GM18861 (cell line): ENCODE data around the gene TEX261.
"Not testable (repeated sequence)": the region's sequence is repeated elsewhere in the genome, so short reads cannot be mapped to it uniquely, and the experiment has no call there.

Experiments
- ATAC-seq: cut with Tn5 transposase; IDR thresholded peaks from one replicate; pipeline ENCODE4 v1.9.1; 2021; ENCODE audit not compliant: unreplicated experiment

TEX261 gene

GRCh38 chr2:70994699-70995425 lies at the start of gene TEX261:
TSS of gene TEX261 (minus strand) at chr2:70994873. CDS start at chr2:70994757, 116 bp downstream.
- peak; percentile 89 for ATAC-seq

DNA sequence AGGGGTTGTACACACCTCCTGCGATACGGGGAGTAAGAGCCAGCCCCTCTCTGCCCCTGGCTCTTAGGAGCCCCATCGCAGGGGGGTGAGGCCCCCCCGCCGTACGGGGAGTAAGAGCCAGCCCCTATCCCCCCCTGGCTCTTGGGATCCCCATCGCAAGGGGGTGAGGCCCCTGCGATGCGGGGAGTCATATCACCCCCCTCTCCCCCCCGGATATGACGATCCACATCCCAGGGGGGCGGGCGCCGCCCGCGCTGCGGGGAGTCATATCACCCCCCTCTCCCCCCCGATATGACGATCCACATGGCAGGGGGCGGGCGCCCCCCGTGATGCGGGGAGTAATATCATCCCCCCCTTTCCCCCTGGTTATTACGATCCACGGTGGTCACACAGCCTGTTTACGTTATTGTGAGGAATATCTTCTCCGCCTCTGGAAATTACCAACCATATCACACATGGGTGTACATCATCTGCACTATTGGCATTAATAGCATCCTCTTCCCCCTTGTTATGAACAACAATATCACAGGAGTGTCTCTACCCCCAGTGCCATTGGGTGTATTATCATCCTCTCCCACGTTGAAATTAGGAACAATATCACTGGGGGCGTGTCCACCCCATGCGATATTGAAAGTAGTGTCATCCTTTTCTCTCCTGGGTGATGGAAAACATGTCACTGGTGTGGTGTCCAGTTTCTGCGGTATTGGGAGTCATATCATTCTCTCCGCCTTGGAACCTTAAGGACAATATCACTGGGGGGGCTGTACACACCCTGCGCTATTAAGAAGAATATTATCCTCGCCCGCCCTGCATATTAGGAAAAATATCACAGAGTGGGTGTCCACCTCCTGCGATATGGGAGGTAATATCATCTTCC lies 49.1 kb upstream of the TEX261 start:
- ATAC-seq = no peak

GRCh38 chr2:71042287-71042686 lies 47.6 kb upstream of the TEX261 start:
- no peak for ATAC-seq

GRCh38 chr2:71036296-71036695 lies 41.6 kb upstream of the TEX261 start:
- not testable (repeated sequence) for ATAC-seq

DNA sequence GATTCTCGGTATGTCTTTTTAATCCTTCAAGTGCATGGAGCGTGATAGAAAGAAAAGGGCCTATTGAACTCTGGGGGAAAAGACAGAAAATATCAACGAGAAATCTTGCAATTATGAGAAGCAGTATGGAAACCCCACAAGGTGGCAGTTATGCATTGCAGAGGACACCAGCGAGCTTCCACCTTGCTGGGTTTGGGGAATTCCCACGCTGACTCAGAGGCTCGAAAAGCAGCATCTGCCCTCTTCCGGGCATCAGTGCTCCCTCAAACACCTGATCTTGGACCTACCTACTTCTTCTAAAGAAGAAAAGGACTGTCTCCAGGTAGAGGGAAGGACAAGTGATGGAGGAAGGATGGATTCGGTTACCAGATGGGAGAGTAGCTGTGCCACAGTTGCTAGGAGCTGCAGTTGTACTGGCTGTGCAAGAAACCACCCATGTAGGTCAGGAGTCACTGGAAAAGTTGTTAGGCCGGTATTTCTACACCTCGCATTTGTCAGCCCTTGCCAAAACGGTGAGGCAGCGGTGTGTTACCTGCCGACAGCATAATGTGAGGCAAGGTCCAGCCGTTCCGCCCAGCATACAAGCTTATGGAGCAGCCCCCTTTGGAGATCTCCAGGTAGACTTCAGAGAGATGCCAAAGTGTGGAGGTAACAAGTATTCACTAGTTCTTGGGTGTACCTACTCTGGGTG lies 29.0 kb upstream of the TEX261 start:
- ATAC-seq = not testable (repeated sequence)

DNA sequence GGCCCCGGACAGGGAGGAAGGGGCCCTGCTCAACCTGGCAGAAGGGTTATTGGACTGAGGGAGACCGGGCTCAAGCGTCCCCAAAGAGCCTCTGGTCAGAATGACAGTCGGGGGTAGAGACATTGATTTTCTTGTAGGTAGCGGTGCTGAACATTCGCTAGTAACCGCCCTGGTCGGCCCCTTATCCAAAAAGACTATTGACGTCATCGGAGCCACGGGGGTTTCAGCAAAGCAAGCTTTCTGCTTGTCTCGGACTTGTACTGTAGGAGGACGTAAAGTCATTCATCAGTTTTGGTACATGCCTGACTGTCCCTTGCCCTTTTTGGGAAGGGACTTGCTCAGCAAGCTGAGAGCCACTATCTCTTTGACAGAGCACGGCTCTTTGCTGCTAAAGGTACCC lies 26.7 kb upstream of the TEX261 start:
- ATAC-seq = not testable (repeated sequence)

DNA sequence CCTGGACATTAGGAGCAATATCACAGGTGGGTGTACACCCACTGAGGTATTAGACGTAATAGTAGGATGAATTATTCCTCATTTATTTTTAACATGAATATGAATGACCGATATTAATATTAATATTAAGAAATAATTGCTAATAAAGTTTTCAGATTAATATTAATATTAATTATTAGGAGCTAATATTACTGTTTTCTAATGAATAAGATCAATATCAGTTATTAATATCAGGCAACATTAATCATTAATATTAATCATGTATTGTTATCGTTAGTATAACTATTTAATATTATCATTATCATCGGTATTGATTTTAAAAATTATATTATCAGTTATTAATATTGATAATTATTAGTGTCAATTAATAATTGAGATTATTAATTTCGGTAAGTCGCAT lies 25.3 kb upstream of the TEX261 start:
- ATAC-seq = not testable (repeated sequence)

- no peak for ATAC-seq
These were observed 24.0 kb upstream of the TEX261 start for GRCh38 chr2:71018625-71019024.

DNA sequence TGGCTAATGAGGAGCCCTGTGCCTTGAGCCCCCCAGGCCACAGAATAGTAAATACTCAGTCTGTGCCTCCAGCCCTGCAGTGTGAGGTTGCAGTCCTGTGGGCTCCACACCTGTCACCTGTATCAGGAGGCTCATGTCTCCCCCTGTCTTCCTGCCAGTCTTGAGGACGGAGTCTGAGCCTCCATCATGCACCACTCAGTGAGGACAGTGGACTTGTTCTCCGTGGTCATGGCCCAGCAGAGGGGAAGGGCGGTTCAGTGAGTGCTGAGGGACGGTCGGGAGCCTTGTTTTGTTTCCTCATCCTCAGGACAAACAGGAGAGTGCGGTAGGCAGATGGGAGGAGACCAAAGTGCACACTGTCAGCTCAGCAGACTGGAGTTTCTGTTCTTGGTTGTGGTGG lies 17.1 kb upstream of the TEX261 start:
- ATAC-seq = not testable (repeated sequence)

DNA sequence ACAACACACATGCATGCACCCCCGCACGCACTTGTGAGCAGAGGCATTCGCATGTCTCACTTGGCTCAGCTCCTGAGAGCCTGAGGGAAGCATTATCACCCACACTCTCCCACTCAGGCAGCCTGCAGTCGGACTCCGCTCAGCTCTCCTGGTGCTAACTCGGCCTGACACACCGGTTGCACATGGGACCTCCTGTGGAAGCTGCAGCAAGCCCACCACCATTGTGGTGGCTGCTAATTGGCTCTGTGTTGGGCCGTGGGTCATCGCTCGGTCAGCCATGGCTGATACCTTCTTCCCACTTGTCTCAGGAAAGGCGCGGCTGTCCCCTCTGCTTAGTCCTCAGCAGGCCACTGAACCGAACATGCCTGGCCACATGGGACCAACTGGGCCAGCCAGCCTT lies 13.7 kb upstream of the TEX261 start:
- no peak for ATAC-seq

DNA sequence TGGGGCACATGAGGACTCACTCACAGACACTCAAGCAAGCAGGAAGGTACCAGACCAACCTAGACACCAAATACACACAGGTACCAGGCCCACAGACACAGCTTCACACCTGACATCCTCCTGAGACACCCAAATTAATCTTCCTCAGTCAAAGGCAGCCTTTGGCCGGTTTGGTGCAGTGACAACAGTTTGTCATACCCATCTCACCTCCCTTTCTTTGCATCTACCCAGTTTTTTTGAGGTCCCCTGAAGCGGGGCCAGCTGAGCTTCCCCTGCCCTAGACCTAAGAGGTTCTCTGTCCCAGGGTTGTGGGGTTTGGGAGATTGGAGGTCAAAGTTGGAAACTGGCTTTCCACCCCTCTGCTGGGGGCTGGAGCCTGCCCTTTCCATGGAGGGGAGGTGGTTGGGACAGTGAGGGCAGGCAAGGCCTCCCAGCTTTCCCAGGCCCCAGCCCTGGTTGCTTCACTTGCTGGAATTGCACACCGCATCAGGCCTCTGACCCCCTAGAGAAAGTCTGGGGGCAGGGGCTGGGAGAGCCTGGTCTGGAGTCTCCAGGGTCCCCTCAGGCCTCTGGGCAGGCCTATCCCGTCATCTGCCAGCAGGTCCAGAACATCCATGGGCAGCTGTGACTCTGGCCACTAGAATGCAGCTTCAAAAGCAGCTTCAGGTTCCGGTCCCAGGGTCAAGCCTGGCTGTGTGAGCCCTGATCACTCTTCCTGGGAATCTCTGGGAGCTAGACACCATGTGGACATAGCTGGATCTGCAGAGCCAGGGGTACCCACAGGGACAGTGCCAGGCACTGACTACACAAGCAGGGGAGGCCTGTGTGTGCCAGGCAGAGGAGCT lies 12.5 kb upstream of the TEX261 start:
- ATAC-seq = no peak

DNA sequence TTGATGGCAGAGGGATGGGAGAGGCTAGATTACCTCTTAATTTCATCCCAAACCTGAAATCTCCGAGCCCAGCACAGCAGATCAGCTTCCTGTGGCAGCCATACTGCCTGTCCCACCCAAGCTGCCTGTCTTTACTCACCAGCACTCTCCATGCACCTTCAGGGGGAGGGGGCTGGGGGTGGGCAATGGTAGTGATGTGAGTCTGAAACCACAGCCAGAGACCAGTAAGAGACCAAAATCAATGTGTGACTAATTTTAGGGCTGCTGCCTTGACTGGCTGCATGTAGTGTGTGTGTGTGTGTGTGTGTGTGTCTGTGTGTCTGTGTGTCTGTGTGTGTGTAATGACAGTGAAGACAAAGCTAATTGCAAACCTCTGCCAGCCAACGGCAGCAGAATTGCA lies 11.7 kb upstream of the TEX261 start:
- no peak for ATAC-seq

GRCh38 chr2:71005271-71006202 lies 10.9 kb upstream of the TEX261 start:
- no peak for ATAC-seq

DNA sequence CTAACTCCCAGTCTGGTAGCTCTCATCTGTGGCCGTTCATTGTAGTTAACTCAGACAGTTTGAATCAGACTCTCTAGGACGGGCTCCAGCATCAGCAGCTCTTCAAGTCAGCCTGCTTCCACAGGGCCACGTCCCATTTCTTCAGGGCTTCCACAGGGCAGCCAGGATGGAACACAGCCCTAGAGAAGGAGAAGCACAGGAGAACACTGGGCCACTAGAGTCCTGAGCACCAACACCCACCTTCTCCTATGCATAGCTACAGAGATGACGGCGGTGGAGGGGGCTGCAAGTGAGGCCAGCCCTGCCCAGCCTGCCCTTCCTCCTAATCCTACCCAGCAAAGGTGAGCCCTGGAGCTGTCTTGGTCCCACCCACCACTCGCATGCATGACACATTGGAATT lies 10.2 kb upstream of the TEX261 start:
- ATAC-seq = no peak

DNA sequence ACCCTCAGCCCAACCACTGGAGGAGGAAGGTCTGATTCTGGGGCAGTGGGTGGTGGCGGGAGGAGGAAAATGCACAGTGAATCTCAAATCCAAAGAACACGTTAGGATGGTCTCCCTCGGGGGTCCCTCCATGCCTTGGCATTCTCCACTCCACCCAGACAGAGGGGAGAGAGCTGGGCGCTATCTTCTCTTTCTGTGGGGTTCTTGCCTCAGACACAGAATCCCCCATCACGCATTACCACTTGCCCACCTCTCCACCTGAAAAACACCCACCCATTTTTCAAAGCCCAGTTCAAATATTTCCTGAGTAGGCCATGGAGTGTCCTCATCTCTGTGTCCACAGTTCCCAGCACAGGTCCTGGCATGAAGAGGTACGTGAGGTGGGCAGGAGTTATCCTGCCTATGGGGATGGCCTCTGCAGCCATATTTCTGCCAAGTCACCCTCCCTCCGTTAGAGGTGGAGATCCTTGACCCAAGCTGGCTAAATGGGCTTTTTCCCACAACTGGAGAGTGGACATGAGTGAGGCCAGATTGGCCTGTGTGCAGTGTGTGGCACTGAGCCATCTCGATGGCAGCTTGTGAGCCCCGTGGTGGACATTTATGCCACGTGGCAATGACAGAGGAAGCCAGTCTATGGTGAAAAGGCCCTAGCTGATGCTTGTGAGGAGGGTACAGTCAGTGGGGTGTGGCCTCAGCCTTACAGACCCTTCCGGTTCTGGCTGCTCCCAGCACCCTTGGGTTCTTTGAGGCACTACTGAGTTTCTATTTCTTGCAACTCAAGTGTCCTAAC lies 9.5 kb upstream of the TEX261 start:
- ATAC-seq = no peak

DNA sequence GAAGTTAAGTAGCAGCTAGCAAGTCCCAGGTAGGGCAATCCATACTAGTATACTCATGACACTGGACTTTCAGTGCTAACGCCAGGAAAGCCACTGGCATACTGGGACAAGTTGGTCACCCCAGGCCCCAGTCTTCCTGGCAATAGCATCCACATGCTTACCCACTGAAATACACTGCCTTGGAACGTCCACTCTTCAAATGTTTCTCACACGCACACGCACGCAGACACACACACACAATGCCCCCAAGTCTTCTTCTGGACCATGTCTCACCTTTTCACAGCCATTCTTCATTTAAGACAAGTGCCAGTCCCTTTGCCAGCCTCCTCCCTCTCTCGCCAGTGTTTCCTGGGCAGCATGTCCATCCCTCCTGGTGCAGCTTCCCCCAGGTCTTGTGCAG lies 8.7 kb upstream of the TEX261 start:
- no peak for ATAC-seq

DNA sequence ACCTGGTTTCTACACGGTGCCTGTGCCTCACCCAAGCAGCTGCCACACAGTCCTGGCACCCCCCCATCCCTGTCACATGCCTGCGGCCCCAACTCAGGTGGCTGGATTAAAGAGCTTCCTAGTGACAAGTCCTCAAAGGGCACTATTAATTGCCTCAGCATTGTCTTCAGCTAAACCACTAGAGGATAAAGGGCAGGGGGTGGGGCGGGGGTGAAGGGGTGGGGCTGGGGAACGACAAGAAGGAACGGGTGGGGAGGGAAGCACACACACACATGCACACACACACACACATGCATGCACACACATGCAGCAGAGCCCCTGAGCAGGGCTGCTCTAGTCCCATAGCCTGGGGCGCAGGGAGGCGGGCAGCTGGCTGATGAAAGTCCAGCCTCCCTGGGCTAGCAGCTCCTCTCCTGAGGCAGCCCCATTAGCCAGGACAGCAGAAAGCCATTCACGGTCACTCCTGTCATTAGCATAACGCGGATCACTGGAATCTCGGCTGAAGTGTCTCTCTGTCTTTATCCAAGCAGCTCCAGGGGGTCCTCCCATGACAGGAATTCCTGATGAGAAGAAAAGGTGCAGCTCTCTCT lies 7.4 kb upstream of the TEX261 start:
- no peak for ATAC-seq

DNA sequence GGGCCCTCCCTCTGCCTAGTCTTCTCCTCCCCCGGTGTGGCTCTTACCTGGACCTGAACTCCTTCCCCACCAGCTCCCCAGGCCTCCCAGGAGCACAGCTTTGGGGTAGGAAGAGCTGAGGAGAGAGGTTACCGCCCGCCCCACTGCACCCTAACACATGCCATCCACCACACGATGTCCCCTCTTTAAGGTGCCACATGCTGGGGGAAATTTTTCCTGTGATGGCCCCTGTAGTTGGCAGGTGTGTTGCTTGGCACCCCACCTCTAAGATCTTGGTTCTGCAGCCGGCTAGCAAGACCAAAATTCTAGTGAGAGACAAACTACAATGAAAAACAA lies 6.9 kb upstream of the TEX261 start:
- no peak for ATAC-seq
